Thyroid gland (tissue), 4 donors: ENCODE measurements around the gene ANKRD11.

Experiments
- POLR2A ChIP-seq, 2 donors: fragments of 450-650 bp; IDR thresholded peaks; one replicate each; pipeline ENCODE4 v1.6.1; 2017; ENCODE audit warnings: antibody characterized with exemption in 2 of 2, mild to moderate bottlenecking in 2 of 2, moderate library complexity in 1 of 2
- TF ChIP-seq, protein P1 (sequence below), 6 experiments: fragments of 200-600 bp in 3 of 6; fragments of 450-650 bp in 3 of 6; sonication (generic) in 3 of 6; IDR thresholded peaks; one replicate each; pipeline ENCODE4 v1.5.1; 2016 to 2019; ENCODE audit warnings: antibody characterized with exemption in 6 of 6, mild to moderate bottlenecking in 2 of 6, inconsistent platforms in 1 of 6, moderate library complexity in 1 of 6

DNA sequence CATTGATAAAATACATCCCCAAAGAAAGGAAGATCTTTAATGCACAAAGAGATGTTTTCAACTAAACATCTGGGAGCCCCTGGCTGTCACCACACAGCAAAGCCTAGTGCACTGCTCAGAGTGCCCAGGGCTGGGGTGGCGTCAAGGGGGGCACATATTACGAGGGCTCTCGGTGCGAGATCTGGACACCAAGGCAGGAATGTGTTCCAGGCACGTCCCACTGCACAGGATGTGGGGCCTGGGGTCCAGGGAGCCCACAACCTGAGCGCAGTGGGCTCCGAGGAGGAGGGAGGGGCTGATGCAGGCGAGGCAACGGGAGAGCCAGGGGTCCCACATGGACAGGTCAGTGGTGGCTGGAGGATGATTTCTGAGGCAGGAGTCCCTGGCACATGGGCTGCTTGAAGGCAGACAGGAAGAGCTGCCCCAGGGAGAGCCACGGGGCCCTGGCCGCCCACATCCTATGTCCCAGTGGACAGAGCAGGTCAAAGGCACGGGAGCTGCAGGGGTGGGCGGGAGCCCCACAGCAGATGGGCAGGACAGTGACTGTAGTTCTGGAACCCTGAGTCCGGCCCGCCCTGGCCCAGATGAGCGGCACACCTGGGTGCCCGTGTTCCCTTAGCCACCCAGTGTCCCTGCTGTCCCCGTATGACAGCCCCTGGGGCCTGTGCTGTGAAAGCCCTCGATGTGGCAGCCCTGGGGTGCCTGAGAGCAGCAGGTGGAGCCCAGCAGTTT is 216.5 kb downstream of the ANKRD11 start:
- TF ChIP-seq, protein P1, sequence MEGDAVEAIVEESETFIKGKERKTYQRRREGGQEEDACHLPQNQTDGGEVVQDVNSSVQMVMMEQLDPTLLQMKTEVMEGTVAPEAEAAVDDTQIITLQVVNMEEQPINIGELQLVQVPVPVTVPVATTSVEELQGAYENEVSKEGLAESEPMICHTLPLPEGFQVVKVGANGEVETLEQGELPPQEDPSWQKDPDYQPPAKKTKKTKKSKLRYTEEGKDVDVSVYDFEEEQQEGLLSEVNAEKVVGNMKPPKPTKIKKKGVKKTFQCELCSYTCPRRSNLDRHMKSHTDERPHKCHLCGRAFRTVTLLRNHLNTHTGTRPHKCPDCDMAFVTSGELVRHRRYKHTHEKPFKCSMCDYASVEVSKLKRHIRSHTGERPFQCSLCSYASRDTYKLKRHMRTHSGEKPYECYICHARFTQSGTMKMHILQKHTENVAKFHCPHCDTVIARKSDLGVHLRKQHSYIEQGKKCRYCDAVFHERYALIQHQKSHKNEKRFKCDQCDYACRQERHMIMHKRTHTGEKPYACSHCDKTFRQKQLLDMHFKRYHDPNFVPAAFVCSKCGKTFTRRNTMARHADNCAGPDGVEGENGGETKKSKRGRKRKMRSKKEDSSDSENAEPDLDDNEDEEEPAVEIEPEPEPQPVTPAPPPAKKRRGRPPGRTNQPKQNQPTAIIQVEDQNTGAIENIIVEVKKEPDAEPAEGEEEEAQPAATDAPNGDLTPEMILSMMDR (IDR thresholded peaks at IDR 0.05), result no peak
- no peak for TF ChIP-seq POLR2A (IDR thresholded peaks at IDR 0.05)
